ENCODE results near the gene STK10. TPM values are rescaled to one million over a fixed set of nuclear protein-coding genes. Genes with fewer than 3 reads are reported as not detected.

Gene STK10
- total and polyA plus RNA-seq, 5 donors: 6.1 to 15.7 (median 11.0) TPM

DNA sequence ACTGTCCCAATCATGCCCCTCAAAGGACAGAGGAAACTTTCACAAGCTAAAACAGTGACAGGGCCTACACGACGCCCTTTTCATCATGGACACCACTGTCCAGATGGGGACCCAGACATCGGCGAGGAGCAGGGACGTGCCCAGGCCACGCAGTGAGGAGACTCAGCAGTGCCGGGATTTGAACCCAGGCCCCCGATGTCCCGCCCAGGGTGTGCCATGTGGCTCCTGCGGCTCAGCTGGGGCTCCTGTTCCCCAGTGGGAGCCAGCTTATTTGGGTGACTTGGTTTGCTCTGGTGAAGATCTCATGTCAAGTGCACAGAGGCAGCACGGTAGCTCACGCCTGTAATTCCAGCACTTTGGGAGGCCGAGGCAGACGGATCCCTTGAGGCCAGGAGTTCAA is 82.2 kb downstream of the STK10 start:
- intact Hi-C loops (cut with DNase I): loop anchor here (2.0 to 10.0 kb wide), 5 partner anchors 81 to 189 kb away; partner anchors contain the start of genes STK10 (in 4 of the 4) and UBTD2 (in 2 of the 4)
- Histone ChIP-seq H3K4me3 (ENCODE audit: low read length) (no peak overlapping the region), H3K27ac (ENCODE audit: low read length) (no peak overlapping the region), H3K27me3 (ENCODE audit: control insufficient read depth, insufficient read depth) (no peaks in the 10 kb centered on the region), H3K9me3 (ENCODE audit: control insufficient read depth, low read length) (no peaks in the 10 kb centered on the region), H3K4me1 (ENCODE audit: control insufficient read depth, insufficient read depth, low read length) (peaks cover 17% of the 10 kb centered on the region)
- 94% methylated on average over 14 of the region's 14 CpGs for WGBS
- ATAC-seq (no peak), DNase-seq (peak in 1 of 3 donors; percentile 61)

DNA sequence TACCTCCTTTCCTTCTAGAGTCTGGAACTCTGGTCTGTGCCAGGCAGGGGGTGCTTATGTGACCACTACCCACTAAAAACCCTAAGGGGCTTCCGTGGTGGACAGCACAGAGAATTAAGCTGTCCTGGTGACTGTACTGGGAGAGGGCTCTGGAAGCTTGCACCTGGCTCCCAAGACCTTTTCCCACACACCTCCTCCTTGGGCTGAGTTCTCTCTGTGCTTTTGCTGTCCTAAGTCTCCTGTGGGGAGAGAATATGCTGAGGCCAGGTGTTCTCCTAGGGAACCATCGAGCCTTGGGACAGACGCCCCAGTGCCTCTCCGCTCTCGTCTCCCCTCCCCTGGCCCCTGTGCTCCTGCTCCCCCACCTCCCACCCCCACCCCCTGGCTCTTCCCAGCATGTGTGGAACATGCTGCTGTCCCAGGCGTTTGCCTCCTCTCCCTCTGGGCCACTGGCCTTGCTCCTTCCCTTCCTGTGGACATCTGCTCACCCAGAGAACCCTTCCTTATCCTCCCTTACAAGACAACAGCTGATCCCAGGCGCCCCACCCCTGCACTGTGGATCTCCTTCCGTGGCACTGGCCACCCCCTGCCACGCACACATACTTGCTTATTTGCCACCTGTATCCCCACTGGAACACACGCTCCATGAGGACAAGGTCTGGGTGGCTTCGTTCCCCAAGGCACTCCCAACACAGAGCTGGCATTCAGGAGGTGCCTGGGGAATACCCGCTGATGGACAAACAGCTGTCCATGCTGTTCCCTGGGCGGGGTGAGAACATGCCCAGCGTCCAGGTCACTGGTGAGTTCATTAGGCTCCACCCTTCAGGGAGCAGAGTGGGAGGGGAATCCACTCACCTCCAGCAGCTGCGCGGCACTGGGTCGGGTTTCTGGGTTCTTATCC is 83.0 kb downstream of the STK10 start:
- ATAC-seq (no peak), DNase-seq (peak in 1 of 3 donors; percentile 27)
- no peak overlapping the region for H3K4me3 ChIP-seq (ENCODE audit: low read length)
- intact Hi-C loops (cut with DNase I): loop anchor here in 3 of 4 donors (5.0 to 10.0 kb wide), 4 partner anchors 82 to 190 kb away; partner anchors contain the start of genes STK10 (in 2 of the 3) and UBTD2 (in 2 of the 3)
- H3K27ac ChIP-seq (ENCODE audit: low read length): no peak overlapping the region
- no peaks in the 10 kb centered on the region for H3K27me3 ChIP-seq (ENCODE audit: control insufficient read depth, insufficient read depth)
- 81% methylated on average over 17 of the region's 17 CpGs for WGBS
- peaks cover 13% of the 10 kb centered on the region for H3K4me1 ChIP-seq (ENCODE audit: control insufficient read depth, insufficient read depth, low read length)
- no peaks in the 10 kb centered on the region for H3K9me3 ChIP-seq (ENCODE audit: control insufficient read depth, low read length)

DNA sequence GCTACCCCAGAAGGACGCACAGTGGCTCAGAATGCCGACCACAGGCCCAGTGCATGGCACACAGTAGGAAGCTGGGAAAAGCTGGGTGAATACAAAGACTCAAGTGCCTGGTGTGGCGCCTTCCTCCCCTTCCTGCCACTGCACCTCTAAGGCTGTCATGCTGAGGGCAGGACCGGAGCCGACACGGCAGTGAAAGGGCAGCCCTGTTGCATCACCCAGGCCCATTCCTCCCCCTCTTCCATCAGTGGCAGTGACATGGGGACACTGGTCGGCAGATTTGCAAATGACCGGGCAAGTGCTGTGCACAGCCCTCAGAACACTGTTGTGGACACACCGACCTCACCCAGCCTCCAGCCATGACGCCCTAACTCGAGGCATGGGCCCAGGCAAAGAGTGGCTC is 84.0 kb downstream of the STK10 start:
- 75% methylated on average over 11 of the region's 11 CpGs for WGBS
- H3K27ac ChIP-seq (ENCODE audit: low read length): no peak overlapping the region
- no peaks in the 10 kb centered on the region for H3K9me3 ChIP-seq (ENCODE audit: control insufficient read depth, low read length)
- ATAC-seq: peak; percentile 6 to 14
- H3K4me1 ChIP-seq (ENCODE audit: control insufficient read depth, insufficient read depth, low read length): peaks cover 13% of the 10 kb centered on the region
- intact Hi-C loops (cut with DNase I): loop anchor here in 2 of 4 donors (10.0 kb wide), 2 partner anchors 181 to 191 kb away; partner anchors contain the start of gene UBTD2 (in 1 of the 2)
- H3K4me3 ChIP-seq (ENCODE audit: low read length): no peak overlapping the region
- no peaks in the 10 kb centered on the region for H3K27me3 ChIP-seq (ENCODE audit: control insufficient read depth, insufficient read depth)
- DNase-seq: peak in 1 of 3 donors; percentile 24

DNA sequence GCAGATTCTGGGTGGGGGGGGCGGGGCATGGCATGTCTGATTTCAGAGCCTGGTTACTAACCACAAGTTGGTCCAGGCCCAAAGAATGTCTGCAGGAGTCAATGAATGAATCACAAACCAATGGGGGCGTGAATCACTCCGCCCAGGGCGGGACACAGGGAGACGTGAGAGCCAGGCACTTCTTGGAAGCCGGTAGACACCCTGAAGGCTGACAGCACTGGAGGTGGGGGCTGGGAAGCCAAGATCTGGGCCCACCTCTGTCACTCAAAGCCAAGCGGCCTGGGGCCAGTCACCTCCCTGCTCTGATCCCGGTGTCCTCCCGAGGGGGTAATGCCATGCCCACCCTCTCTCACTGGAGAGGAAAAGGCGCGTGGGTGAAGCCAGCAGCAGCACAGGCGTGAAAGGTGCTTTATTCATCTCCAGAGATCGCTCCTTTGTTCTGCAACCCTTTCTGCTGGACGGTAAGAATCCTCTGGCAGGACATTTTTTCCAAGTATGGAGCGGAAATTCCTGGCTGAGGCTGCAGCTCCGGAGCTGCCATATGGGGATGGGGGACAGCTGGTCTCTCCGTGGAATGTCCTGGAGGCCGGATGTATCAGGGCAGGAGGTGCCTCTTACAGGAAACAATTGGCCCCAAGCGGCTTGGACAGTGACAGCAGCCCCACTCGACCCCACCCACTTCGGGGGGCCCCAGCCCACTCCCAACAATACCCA is 85.0 kb downstream of the STK10 start:
- intact Hi-C loops (cut with DNase I): loop anchor here in 2 of 4 donors (10.0 kb wide), 2 partner anchors 182 to 192 kb away; partner anchors contain the start of gene UBTD2 (in 1 of the 2)
- Histone ChIP-seq H3K27me3 (ENCODE audit: control insufficient read depth, insufficient read depth) (no peaks in the 10 kb centered on the region), H3K4me3 (ENCODE audit: low read length) (no peak overlapping the region)

DNA sequence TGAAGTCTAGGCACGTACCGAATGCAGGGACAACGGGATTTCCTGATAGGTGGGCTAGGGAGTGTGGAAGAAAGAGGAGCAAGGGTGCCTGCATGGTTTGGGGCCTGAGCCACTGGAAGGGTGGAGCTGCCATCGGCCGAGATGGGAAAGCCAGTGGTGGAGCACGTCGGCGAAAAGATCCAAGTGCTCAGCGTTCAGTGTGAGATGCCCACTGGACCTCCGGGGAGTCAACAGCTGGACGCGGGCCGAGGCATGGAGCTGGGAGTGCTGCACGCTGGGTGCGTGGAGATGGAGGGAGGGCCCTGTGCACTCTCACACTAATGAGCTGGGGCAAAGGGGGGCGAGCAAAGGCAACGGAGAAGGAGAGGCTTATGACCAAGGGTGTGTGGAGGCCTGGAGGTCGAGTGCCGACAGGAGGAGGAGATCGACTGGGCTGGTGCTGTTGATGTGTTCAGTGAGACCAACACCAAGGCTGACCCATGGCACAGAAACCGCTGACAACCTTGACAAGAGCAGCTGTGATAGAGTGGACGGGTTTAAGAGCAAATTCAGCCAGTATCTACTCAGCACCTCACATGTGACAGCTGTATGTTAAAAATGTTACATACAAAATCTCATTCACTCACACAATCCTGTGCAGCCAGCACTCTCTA is 85.7 kb downstream of the STK10 start:
- H3K4me3 ChIP-seq (ENCODE audit: low read length): no peak overlapping the region
- no peak overlapping the region for H3K27ac ChIP-seq (ENCODE audit: low read length)
- intact Hi-C loops (cut with DNase I): loop anchor here in 2 of 4 donors (10.0 kb wide), 2 partner anchors 182 to 192 kb away; partner anchors contain the start of gene UBTD2 (in 1 of the 2)
- WGBS: 69% methylated on average over 22 of the region's 22 CpGs
- peaks cover 13% of the 10 kb centered on the region for H3K4me1 ChIP-seq (ENCODE audit: control insufficient read depth, insufficient read depth, low read length)
- no peaks in the 10 kb centered on the region for H3K27me3 ChIP-seq (ENCODE audit: control insufficient read depth, insufficient read depth)
- no peaks in the 10 kb centered on the region for H3K9me3 ChIP-seq (ENCODE audit: control insufficient read depth, low read length)
- peak in 1 of 3 donors; percentile 72 for DNase-seq
- ATAC-seq: peak; percentile 12 to 25

More for the DNA sequence above, 85.0 kb downstream of the STK10 start:
- no peaks in the 10 kb centered on the region for H3K9me3 ChIP-seq (ENCODE audit: control insufficient read depth, low read length)
- H3K27ac ChIP-seq (ENCODE audit: low read length): peak overlapping the region; percentile 9
- ATAC-seq (peak; percentile 50 to 85), DNase-seq (peak; percentile 80 to 86 (median 83))
- peaks cover 13% of the 10 kb centered on the region for H3K4me1 ChIP-seq (ENCODE audit: control insufficient read depth, insufficient read depth, low read length)
- WGBS: 37% methylated on average over 21 of the region's 21 CpGs

DNA sequence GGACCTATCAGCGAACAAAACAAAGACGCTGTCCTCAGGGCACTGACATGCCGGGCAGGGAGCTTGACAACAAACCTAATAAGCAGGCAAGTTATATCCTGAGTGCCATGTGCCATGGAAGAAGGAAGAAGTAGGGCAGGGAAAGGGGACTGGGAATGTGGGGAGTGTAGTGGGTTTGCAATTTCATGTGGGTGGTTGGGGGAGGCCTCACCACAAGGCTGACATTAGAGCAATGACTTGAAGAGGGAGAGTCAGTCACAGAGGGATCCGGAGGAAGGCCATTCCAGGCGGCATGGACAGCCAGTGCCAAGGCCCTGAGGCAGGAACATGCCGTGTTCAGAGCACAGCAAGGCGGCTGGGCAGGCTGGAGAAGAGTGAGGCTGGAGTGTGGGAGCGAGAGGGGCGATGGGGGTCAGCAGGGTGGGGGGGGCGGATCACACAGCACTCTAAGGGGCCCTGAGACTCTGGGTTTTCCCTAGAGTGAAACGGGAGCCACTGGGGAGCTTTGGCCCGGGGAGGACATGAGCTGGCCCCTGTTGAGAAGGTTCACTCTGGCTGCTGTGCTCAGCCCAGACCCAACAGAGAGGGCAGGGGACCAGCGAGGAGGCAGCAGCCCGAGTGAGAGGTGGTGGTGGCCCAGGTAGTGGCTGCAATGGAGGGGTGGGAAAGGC is 86.3 kb downstream of the STK10 start:
- intact Hi-C loops (cut with DNase I): loop anchor here in 2 of 4 donors (10.0 kb wide), 2 partner anchors 183 to 193 kb away; partner anchors contain the start of gene UBTD2 (in 1 of the 2)
- ATAC-seq: no peak
- WGBS: 93% methylated on average over 14 of the region's 14 CpGs
- no peaks in the 10 kb centered on the region for H3K27me3 ChIP-seq (ENCODE audit: control insufficient read depth, insufficient read depth)
- no peaks in the 10 kb centered on the region for H3K9me3 ChIP-seq (ENCODE audit: control insufficient read depth, low read length)
- H3K27ac ChIP-seq (ENCODE audit: low read length): no peak overlapping the region
- peak in 1 of 3 donors; percentile 37 for DNase-seq
- H3K4me3 ChIP-seq (ENCODE audit: low read length): no peak overlapping the region
- peaks cover 13% of the 10 kb centered on the region for H3K4me1 ChIP-seq (ENCODE audit: control insufficient read depth, insufficient read depth, low read length)

DNA sequence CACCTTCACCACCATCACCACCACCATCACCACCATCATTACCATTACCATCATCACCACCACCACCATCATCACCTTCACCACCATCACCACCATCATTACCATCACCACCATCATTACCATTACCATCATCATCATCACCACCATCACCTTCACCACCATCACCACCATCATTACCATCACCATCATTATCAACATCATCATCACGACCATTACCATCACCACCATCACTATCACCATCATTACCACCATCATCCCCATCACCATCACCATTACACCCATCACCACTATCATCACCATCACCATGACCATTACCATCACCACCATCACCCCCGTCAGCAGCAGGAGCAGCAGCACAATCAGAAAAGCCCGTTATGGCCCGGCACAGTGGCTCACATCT is 89.1 kb downstream of the STK10 start:
- whole genome bisulfite sequencing: 97% methylated on average over 4 of the region's 4 CpGs
- H3K27me3 ChIP-seq (ENCODE audit: control insufficient read depth, insufficient read depth): no peaks in the 10 kb centered on the region
- H3K27ac ChIP-seq (ENCODE audit: low read length): no peak overlapping the region
- no peaks in the 10 kb centered on the region for H3K9me3 ChIP-seq (ENCODE audit: control insufficient read depth, low read length)
- H3K4me1 ChIP-seq (ENCODE audit: control insufficient read depth, insufficient read depth, low read length): peaks cover 12% of the 10 kb centered on the region
- intact Hi-C loops (cut with DNase I): no loop called here
- no peak overlapping the region for H3K4me3 ChIP-seq (ENCODE audit: low read length)
- no peak for ATAC-seq
- DNase-seq: no peak

DNA sequence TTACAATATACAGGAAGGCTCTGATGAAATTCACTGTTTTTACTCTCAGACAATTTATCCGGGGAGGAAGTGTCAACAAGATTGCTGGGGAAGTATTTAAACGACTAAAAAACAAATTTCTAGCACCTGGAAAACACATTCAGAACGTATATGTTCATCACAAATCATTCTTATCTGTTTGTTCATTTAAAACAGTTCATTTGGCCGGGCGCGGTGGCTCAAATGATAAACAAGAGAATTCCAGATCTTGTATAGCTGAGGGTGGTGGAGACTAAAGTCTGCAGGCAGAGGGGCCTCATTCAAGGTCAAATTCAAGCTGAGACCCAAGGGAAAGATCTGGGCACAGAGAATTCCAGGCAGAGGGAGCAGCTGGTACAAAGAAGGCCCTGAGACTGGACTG is 90.0 kb downstream of the STK10 start:
- Histone ChIP-seq H3K9me3 (ENCODE audit: control insufficient read depth, low read length) (no peaks in the 10 kb centered on the region), H3K27ac (ENCODE audit: low read length) (no peak overlapping the region), H3K4me1 (ENCODE audit: control insufficient read depth, insufficient read depth, low read length) (peaks cover 9% of the 10 kb centered on the region), H3K4me3 (ENCODE audit: low read length) (no peak overlapping the region), H3K27me3 (ENCODE audit: control insufficient read depth, insufficient read depth) (no peaks in the 10 kb centered on the region)
- ATAC-seq (no peak), DNase-seq (peak in 1 of 3 donors; percentile 1)
- intact Hi-C loops (cut with DNase I): no loop called here
- WGBS: 77% methylated on average over 6 of the region's 6 CpGs

DNA sequence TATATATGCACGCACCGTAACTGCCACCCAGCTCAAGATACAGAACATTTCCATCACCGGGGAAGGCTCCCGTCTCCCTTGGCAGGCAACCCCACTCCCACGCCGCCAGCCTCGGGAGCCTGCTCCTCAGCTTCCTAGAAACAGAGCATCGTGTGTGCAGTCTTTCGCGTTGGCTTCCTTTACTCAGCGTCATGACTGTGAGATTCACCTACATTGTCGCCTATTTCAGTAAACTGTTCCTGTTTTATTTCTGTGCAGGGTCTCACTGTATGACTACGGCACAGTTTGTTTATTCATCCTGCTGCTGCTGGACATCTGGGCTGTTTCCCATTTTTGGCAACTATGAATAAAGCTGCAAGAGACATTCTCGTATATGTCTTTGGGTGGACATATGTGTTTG is 90.7 kb downstream of the STK10 start:
- Histone ChIP-seq H3K4me1 (ENCODE audit: control insufficient read depth, insufficient read depth, low read length) (peaks cover 4% of the 10 kb centered on the region), H3K9me3 (ENCODE audit: control insufficient read depth, low read length) (no peaks in the 10 kb centered on the region), H3K27ac (ENCODE audit: low read length) (no peak overlapping the region), H3K27me3 (ENCODE audit: control insufficient read depth, insufficient read depth) (no peaks in the 10 kb centered on the region), H3K4me3 (ENCODE audit: low read length) (no peak overlapping the region)
- DNase-seq (peak in 1 of 3 donors; percentile 53), ATAC-seq (no peak)
- intact Hi-C loops (cut with DNase I): no loop called here
- WGBS: 64% methylated on average over 14 of the region's 14 CpGs

All from right cardiac atrium (tissue), 5 donors.